ENCODE measurements around the gene TMEM231.

DNA sequence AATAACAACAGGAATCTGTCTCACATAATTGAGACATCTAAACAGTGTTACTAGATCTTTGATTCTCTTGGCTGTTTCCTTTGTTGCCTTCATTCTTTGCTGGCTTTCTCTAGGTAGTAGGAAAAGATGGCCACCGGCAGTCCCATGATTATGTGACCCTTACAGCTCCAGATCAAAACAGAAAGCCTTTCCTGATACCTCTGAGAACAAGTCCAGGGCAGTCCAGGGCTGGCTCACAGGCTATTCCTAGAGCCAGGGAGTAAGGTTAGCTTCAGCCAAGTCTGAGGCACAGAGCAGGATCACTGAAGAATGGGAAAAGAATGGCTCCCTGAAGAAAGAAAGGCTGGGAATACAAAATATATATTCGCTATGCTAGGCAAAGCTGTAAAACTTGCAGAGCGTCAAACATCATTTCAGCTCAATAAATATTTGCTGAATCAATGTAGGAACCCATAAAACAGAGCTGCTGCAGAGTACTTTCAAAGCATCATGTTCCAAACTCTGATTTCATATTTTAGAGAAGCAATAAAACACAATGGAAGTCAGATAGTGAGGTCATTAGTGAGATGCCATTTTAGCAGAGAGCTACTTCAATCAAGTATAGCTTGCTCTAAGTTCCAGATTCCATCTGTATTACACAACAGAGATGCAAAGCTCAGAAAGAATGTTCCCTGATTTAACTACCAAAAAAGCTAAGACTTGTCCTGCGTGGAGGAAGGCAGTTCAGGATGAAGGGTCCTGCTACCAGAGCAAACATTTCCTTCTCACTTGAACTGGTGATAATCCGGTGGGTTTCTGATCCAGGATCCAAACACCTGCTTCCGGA is 43.6 kb upstream of the TMEM231 start:
- no peak for TF ChIP-seq POLR2A (IDR thresholded peaks at IDR 0.05)
- TF ChIP-seq, protein P1, sequence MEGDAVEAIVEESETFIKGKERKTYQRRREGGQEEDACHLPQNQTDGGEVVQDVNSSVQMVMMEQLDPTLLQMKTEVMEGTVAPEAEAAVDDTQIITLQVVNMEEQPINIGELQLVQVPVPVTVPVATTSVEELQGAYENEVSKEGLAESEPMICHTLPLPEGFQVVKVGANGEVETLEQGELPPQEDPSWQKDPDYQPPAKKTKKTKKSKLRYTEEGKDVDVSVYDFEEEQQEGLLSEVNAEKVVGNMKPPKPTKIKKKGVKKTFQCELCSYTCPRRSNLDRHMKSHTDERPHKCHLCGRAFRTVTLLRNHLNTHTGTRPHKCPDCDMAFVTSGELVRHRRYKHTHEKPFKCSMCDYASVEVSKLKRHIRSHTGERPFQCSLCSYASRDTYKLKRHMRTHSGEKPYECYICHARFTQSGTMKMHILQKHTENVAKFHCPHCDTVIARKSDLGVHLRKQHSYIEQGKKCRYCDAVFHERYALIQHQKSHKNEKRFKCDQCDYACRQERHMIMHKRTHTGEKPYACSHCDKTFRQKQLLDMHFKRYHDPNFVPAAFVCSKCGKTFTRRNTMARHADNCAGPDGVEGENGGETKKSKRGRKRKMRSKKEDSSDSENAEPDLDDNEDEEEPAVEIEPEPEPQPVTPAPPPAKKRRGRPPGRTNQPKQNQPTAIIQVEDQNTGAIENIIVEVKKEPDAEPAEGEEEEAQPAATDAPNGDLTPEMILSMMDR (IDR thresholded peaks at IDR 0.05), result no peak

All from uterus (tissue), 2 donors.